ENCODE results near the gene SPATA20. TPM values are rescaled to one million over a fixed set of nuclear protein-coding genes. Genes with fewer than 3 reads are reported as not detected.

SPATA20 gene
- total RNA-seq, 4 donors from 2014 or later: 22.3 to 67.9 (median 29.1) TPM

GRCh38 chr17:50514388-50514787 is 32.6 kb upstream of the SPATA20 start:
- TF ChIP-seq CTCF (IDR thresholded peaks at IDR 0.05 in 4 of 5, conservative IDR thresholded peaks at IDR 0.05 in 1 of 5): no peak
- TF ChIP-seq POLR2A (IDR thresholded peaks at IDR 0.05): no peak
- Histone ChIP-seq H3K4me1 (peaks cover 0 to 11% of the 10 kb centered on the region in 2 donors), H3K27ac (no peak overlapping the region), H3K36me3 (no peaks in the 10 kb centered on the region), H3K4me3 (no peak overlapping the region), H3K9me3 (no peaks in the 10 kb centered on the region), H3K27me3 (no peaks in the 10 kb centered on the region)
- in situ Hi-C loops (cut with MboI; ENCODE audit: low sequenced_read_pairs in 4 of 4) (no loop called here), intact Hi-C loops (cut with DNase I; ENCODE audit: low total_unique reads) (no loop called here)
- ATAC-seq (no peak), DNase-seq (no peak)

- intact Hi-C loops (cut with DNase I; ENCODE audit: low total_unique reads): no loop called here
- H3K27ac ChIP-seq: no peak overlapping the region
Measured at GRCh38 chr17:50514936-50515702, 31.9 kb upstream of the SPATA20 start.

GRCh38 chr17:50517011-50517410 is 30.0 kb upstream of the SPATA20 start:
- intact Hi-C loops (cut with DNase I; ENCODE audit: low total_unique reads) (no loop called here), in situ Hi-C loops (cut with MboI; ENCODE audit: low sequenced_read_pairs in 4 of 4) (no loop called here)
- TF ChIP-seq CTCF (IDR thresholded peaks at IDR 0.05 in 4 of 5, conservative IDR thresholded peaks at IDR 0.05 in 1 of 5) (no peak), POLR2A (IDR thresholded peaks at IDR 0.05) (no peak)
- no peak for DNase-seq
- H3K27ac ChIP-seq: no peak overlapping the region
- peaks cover 0 to 11% of the 10 kb centered on the region in 2 donors for H3K4me1 ChIP-seq
- no peak for ATAC-seq
- H3K4me3 ChIP-seq: no peak overlapping the region
- H3K36me3 ChIP-seq: no peaks in the 10 kb centered on the region
- H3K27me3 ChIP-seq: no peaks in the 10 kb centered on the region
- no peaks in the 10 kb centered on the region for H3K9me3 ChIP-seq

More at GRCh38 chr17:50514936-50515702, 31.9 kb upstream of the SPATA20 start:
- Histone ChIP-seq H3K27me3 (no peaks in the 10 kb centered on the region), H3K4me1 (peaks cover 0 to 11% of the 10 kb centered on the region in 2 donors), H3K9me3 (no peaks in the 10 kb centered on the region), H3K36me3 (no peaks in the 10 kb centered on the region), H3K4me3 (no peak overlapping the region)
- peak in 1 of 2 donors; percentile 40 for DNase-seq
- in situ Hi-C loops (cut with MboI; ENCODE audit: low sequenced_read_pairs in 4 of 4): no loop called here
- peak in 1 of 2 donors; percentile 71 for ATAC-seq
- no peak for TF ChIP-seq POLR2A (IDR thresholded peaks at IDR 0.05)
- no peak for TF ChIP-seq CTCF (IDR thresholded peaks at IDR 0.05 in 4 of 5, conservative IDR thresholded peaks at IDR 0.05 in 1 of 5)

GRCh38 chr17:50517504-50518383 is 29.2 kb upstream of the SPATA20 start:
- Histone ChIP-seq H3K27me3 (no peaks in the 10 kb centered on the region), H3K9me3 (no peaks in the 10 kb centered on the region), H3K36me3 (no peaks in the 10 kb centered on the region), H3K4me3 (no peak overlapping the region), H3K4me1 (peaks cover 0 to 11% of the 10 kb centered on the region in 2 donors), H3K27ac (no peak overlapping the region)
- ATAC-seq: no peak
- DNase-seq: no peak
- in situ Hi-C loops (cut with MboI; ENCODE audit: low sequenced_read_pairs in 4 of 4): no loop called here
- TF ChIP-seq POLR2A (IDR thresholded peaks at IDR 0.05) (no peak), CTCF (IDR thresholded peaks at IDR 0.05 in 4 of 5, conservative IDR thresholded peaks at IDR 0.05 in 1 of 5) (no peak)
- intact Hi-C loops (cut with DNase I; ENCODE audit: low total_unique reads): no loop called here
